ENCODE results near the gene CYB561. TPM values are rescaled to one million over a fixed set of nuclear protein-coding genes. Genes with fewer than 3 reads are reported as not detected.
A peak's percentile ranks its signal among the peaks of the same experiment; 100 is the strongest.
"Not testable (repeated sequence)": the region's sequence is repeated elsewhere in the genome, so short reads cannot be mapped to it uniquely, and the experiment has no call there.

Gene CYB561
- total RNA-seq, 1 donor from 2014 or later = 49.9 TPM

DNA sequence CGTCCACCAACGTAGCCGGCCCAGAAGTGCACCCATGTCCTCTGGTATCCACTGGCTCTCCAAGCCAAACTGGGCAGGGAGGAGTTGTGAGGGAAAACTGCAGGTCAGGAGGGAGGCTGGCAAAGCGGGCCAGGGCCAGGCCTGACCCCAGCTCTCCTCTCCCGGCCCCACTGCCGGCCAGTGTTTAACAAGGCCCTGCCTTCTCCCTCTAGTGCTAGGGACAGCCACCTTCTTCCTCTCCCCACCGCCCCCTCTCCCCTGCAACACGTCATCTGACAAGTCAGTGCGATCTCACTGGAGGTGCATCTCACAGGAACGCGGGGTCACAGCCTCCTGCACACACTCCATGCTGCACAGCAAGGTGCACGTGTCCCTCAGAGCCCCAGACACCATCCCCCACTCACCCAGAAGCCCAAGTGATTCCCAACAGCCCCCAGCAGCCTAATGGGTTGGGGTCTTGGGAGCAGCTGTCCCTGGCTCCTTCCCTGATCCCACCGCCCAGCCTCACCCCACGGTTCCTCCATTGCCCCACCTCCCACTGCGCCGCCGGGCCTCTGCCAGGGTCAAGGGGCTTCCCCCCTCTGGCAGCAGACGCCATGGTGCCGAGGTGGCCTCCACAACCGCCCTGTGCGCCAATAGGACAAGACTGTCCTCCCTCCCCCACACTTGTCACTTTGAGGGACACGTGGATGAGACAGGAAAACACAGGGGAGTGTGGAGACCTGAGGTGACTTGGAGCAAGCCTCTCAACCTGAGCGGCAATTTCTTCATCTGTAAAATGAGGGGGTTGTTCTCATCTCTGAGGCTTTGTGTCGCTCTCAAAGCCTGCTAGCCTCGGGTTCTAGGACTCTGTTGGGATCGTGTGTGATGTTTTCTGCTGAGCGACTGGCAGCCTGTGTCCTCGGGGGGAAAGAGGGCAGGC lies 29.6 kb upstream of the CYB561 start:
- TF ChIP-seq, protein P1, sequence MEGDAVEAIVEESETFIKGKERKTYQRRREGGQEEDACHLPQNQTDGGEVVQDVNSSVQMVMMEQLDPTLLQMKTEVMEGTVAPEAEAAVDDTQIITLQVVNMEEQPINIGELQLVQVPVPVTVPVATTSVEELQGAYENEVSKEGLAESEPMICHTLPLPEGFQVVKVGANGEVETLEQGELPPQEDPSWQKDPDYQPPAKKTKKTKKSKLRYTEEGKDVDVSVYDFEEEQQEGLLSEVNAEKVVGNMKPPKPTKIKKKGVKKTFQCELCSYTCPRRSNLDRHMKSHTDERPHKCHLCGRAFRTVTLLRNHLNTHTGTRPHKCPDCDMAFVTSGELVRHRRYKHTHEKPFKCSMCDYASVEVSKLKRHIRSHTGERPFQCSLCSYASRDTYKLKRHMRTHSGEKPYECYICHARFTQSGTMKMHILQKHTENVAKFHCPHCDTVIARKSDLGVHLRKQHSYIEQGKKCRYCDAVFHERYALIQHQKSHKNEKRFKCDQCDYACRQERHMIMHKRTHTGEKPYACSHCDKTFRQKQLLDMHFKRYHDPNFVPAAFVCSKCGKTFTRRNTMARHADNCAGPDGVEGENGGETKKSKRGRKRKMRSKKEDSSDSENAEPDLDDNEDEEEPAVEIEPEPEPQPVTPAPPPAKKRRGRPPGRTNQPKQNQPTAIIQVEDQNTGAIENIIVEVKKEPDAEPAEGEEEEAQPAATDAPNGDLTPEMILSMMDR (IDR thresholded peaks at IDR 0.05) = no peak
- H3K36me3 ChIP-seq = no peaks in the 10 kb centered on the region
- no peaks in the 10 kb centered on the region for H3K9me3 ChIP-seq
- ATAC-seq (no peak), DNase-seq (no peak)
- peaks cover 57% of the 10 kb centered on the region for H3K4me1 ChIP-seq
- H3K27ac ChIP-seq = peak overlapping the region; percentile 49
- H3K4me3 ChIP-seq = peak overlapping the region; percentile 61
- intact Hi-C loops (cut with DNase I) = no loop called here
- peaks cover 25% of the 10 kb centered on the region for H3K27me3 ChIP-seq (ENCODE audit: low read depth)

DNA sequence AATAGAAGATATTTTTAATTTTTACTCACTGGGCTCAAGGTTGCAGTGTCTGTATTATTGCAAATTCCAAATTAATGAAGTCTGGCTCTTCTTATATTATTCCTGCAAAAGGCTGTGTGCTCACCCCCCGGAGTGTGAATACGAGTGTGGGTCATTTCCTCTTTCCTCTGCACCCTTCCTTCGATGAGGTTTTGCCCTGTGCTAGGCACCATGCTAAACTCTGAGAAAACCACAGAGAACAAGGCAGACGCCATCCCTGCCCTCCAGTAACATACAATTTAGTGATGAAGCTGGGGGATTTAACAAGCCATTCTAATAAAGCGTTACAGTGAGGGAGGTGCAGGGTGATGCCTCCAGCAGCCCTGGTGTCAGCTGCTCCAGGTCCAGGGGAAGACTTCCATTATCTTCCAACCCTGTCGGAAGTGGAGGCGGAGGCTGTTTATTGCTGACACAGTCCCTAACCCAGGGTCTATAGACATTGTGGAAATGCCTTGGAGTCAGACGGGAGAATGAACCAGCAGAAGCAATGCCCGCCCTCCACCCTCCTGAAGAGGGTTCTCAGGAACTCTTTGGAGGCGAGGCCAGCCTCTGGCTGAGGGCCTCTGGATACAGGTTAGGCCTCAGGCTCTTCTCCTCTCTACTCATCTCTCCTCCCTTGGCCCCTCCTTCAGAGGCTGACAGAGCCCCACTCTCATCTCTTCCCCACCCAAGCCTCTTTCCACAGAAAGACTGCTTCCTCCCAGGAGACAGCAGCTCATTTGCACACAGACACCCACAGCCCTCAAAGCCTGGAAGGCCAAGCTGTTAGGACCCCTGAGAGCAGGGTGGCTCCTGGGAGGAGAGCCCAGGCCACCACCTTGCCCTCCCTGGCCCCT lies 28.7 kb upstream of the CYB561 start:
- H3K27ac ChIP-seq = peak overlapping the region; percentile 8
- DNase-seq (no peak), ATAC-seq (no peak)
- intact Hi-C loops (cut with DNase I) = no loop called here
- H3K9me3 ChIP-seq = no peaks in the 10 kb centered on the region
- TF ChIP-seq, protein P1 (IDR thresholded peaks at IDR 0.05) = no peak
- H3K27me3 ChIP-seq (ENCODE audit: low read depth) = peaks cover 25% of the 10 kb centered on the region
- no peak overlapping the region for H3K4me3 ChIP-seq
- no peaks in the 10 kb centered on the region for H3K36me3 ChIP-seq
- H3K4me1 ChIP-seq = peaks cover 50% of the 10 kb centered on the region

DNA sequence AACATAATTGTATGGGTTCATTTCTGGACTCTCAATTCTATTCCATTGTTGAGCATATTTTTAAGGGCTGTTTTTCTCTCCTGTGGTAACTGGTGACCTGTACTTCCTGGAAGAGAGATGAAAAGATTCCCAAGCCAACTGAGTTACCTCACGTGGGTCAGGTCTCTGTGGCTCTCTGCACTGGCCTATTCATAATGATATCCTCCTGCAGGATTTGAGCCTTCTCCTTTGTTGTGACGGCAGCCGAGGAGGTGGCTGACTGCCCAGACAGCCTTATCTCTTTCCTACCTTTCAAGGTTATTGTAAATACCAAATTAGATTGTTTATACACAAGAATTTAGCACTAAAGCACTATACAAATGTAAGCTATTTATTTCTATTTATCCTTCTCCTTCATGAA lies 28.1 kb upstream of the CYB561 start:
- peak in 1 of 2 donors; percentile 31 for ATAC-seq
- intact Hi-C loops (cut with DNase I) = no loop called here
- Histone ChIP-seq H3K4me1 (peaks cover 44% of the 10 kb centered on the region), H3K27ac (no peak overlapping the region), H3K9me3 (no peaks in the 10 kb centered on the region), H3K27me3 (ENCODE audit: low read depth) (peaks cover 22% of the 10 kb centered on the region), H3K4me3 (no peak overlapping the region), H3K36me3 (no peaks in the 10 kb centered on the region)
- TF ChIP-seq, protein P1 (IDR thresholded peaks at IDR 0.05) = no peak
- DNase-seq = no peak

DNA sequence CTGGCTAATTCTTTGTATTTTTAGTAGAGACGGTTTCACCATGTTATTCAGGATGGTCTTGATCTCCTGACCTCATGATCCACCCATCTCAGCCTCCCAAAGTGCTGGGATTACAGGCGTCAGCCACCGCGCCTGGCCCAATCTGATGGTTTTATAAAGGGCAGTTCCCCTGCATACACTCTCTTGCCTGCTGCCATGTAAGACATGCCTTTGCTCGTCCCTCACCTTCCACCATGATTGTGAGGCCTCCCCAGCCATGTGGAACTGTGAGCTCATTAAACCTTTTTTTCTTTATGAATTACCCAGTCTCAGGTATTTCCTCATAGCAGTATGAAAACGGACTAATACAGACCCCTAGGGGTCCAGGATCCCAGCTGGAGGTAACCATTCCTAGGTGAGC lies 22.0 kb upstream of the CYB561 start:
- H3K4me1 ChIP-seq; ATAC-seq; H3K27me3 ChIP-seq (ENCODE audit: low read depth); H3K27ac ChIP-seq; intact Hi-C loops (cut with DNase I); H3K4me3 ChIP-seq; H3K36me3 ChIP-seq; DNase-seq; H3K9me3 ChIP-seq: not testable (repeated sequence)

DNA sequence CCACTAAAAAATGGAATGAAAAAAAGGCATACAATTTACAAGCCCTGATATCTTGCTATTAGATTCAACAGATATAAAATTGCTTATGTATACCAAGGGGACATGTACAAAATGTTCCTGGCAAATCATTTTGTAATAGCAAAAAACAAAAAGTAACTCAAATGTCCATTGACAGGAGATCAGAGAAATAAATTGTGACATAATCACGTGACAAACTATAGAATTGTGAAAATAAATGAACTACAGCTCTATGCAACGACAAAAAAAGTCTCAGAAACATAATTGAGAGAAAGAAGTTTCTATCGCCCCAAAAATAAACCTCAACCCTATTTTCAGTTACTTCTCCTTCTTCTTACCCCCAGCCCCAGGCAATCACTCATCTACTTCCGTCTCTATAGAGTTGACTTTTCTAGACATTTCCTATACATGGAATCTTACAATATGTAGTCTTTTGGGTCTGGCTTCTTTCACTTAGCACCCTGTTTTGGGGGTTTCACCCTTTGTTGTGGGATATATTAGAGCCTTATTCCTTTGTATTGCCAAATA lies 18.7 kb upstream of the CYB561 start:
- ATAC-seq = no peak
- no peak overlapping the region for H3K4me3 ChIP-seq
- no peaks in the 10 kb centered on the region for H3K27me3 ChIP-seq (ENCODE audit: low read depth)
- TF ChIP-seq, protein P1 (IDR thresholded peaks at IDR 0.05) = no peak
- intact Hi-C loops (cut with DNase I) = no loop called here
- H3K4me1 ChIP-seq = no peaks in the 10 kb centered on the region
- H3K9me3 ChIP-seq = no peaks in the 10 kb centered on the region
- H3K36me3 ChIP-seq = no peaks in the 10 kb centered on the region
- H3K27ac ChIP-seq = no peak overlapping the region
- DNase-seq = no peak

Data from lower lobe of right lung (tissue), 2 donors.